ENCODE data around the gene KIF5C.

The KIF5C gene

GRCh38 chr2:148993351-148993750 is 118.3 kb downstream of the KIF5C start:
- Mint-ChIP-seq H3K4me3 (no peak overlapping the region), H3K27ac (no peak overlapping the region), H3K36me3 (ENCODE audit: low read depth) (no peaks in the 10 kb centered on the region), H3K4me1 (ENCODE audit: low read depth) (peaks cover 3% of the 10 kb centered on the region), H3K9me3 (no peaks in the 10 kb centered on the region), H3K27me3 (no peaks in the 10 kb centered on the region)

- no peak overlapping the region for H3K4me3 Mint-ChIP-seq
- no peaks in the 10 kb centered on the region for H3K27me3 Mint-ChIP-seq
- H3K9me3 Mint-ChIP-seq: no peaks in the 10 kb centered on the region
- no peak overlapping the region for H3K27ac Mint-ChIP-seq
- no peaks in the 10 kb centered on the region for H3K36me3 Mint-ChIP-seq (ENCODE audit: low read depth)
- peaks cover 3% of the 10 kb centered on the region for H3K4me1 Mint-ChIP-seq (ENCODE audit: low read depth)
These were observed 119.3 kb downstream of the KIF5C start for GRCh38 chr2:148994341-148994740.

GRCh38 chr2:148996805-148997204 is 121.8 kb downstream of the KIF5C start:
- no peaks in the 10 kb centered on the region for H3K9me3 Mint-ChIP-seq
- H3K27ac Mint-ChIP-seq: no peak overlapping the region
- H3K27me3 Mint-ChIP-seq: no peaks in the 10 kb centered on the region
- no peak overlapping the region for H3K4me3 Mint-ChIP-seq
- no peaks in the 10 kb centered on the region for H3K36me3 Mint-ChIP-seq (ENCODE audit: low read depth)
- peaks cover 15% of the 10 kb centered on the region for H3K4me1 Mint-ChIP-seq (ENCODE audit: low read depth)

- no peaks in the 10 kb centered on the region for H3K9me3 Mint-ChIP-seq
- peaks cover 5% of the 10 kb centered on the region for H3K36me3 Mint-ChIP-seq (ENCODE audit: low read depth)
- no peak overlapping the region for H3K27ac Mint-ChIP-seq
- no peaks in the 10 kb centered on the region for H3K27me3 Mint-ChIP-seq
- H3K4me3 Mint-ChIP-seq: no peak overlapping the region
- H3K4me1 Mint-ChIP-seq (ENCODE audit: low read depth): peaks cover 15% of the 10 kb centered on the region
These were observed 123.3 kb downstream of the KIF5C start for GRCh38 chr2:148998165-148998830.

- H3K4me3 Mint-ChIP-seq: no peak overlapping the region
- H3K4me1 Mint-ChIP-seq (ENCODE audit: low read depth): peaks cover 15% of the 10 kb centered on the region
- no peak overlapping the region for H3K27ac Mint-ChIP-seq
- peaks cover 5% of the 10 kb centered on the region for H3K36me3 Mint-ChIP-seq (ENCODE audit: low read depth)
- H3K27me3 Mint-ChIP-seq: no peaks in the 10 kb centered on the region
- no peaks in the 10 kb centered on the region for H3K9me3 Mint-ChIP-seq
These were observed 123.8 kb downstream of the KIF5C start for GRCh38 chr2:148998831-148999200.

- peaks cover 15% of the 10 kb centered on the region for H3K4me1 Mint-ChIP-seq (ENCODE audit: low read depth)
- H3K4me3 Mint-ChIP-seq: no peak overlapping the region
- no peaks in the 10 kb centered on the region for H3K27me3 Mint-ChIP-seq
- no peak overlapping the region for H3K27ac Mint-ChIP-seq
- H3K9me3 Mint-ChIP-seq: no peaks in the 10 kb centered on the region
- H3K36me3 Mint-ChIP-seq (ENCODE audit: low read depth): peaks cover 5% of the 10 kb centered on the region
These were observed 124.5 kb downstream of the KIF5C start for GRCh38 chr2:148999451-148999921.

- Mint-ChIP-seq H3K36me3 (ENCODE audit: low read depth) (peaks cover 5% of the 10 kb centered on the region), H3K4me1 (ENCODE audit: low read depth) (peaks cover 15% of the 10 kb centered on the region), H3K9me3 (no peaks in the 10 kb centered on the region), H3K27ac (no peak overlapping the region), H3K27me3 (no peaks in the 10 kb centered on the region), H3K4me3 (no peak overlapping the region)
These were observed 125.3 kb downstream of the KIF5C start for GRCh38 chr2:149000158-149000938.

GRCh38 chr2:149001496-149001895 is 126.5 kb downstream of the KIF5C start:
- Mint-ChIP-seq H3K27me3 (no peaks in the 10 kb centered on the region), H3K4me1 (ENCODE audit: low read depth) (peaks cover 15% of the 10 kb centered on the region), H3K27ac (no peak overlapping the region), H3K9me3 (no peaks in the 10 kb centered on the region), H3K4me3 (no peak overlapping the region), H3K36me3 (ENCODE audit: low read depth) (peaks cover 5% of the 10 kb centered on the region)

- Mint-ChIP-seq H3K27me3 (no peaks in the 10 kb centered on the region), H3K27ac (peak overlapping the region; percentile 17), H3K4me3 (no peak overlapping the region), H3K9me3 (no peaks in the 10 kb centered on the region), H3K36me3 (ENCODE audit: low read depth) (peaks cover 5% of the 10 kb centered on the region), H3K4me1 (ENCODE audit: low read depth) (peaks cover 15% of the 10 kb centered on the region)
These were observed 127.4 kb downstream of the KIF5C start for GRCh38 chr2:149002378-149002890.

GRCh38 chr2:149002891-149003740 is 128.1 kb downstream of the KIF5C start:
- H3K27ac Mint-ChIP-seq: no peak overlapping the region
- H3K4me3 Mint-ChIP-seq: no peak overlapping the region
- no peaks in the 10 kb centered on the region for H3K9me3 Mint-ChIP-seq
- no peaks in the 10 kb centered on the region for H3K27me3 Mint-ChIP-seq
- peaks cover 5% of the 10 kb centered on the region for H3K36me3 Mint-ChIP-seq (ENCODE audit: low read depth)
- peaks cover 15% of the 10 kb centered on the region for H3K4me1 Mint-ChIP-seq (ENCODE audit: low read depth)

- no peaks in the 10 kb centered on the region for H3K27me3 Mint-ChIP-seq
- no peak overlapping the region for H3K27ac Mint-ChIP-seq
- peaks cover 12% of the 10 kb centered on the region for H3K4me1 Mint-ChIP-seq (ENCODE audit: low read depth)
- H3K36me3 Mint-ChIP-seq (ENCODE audit: low read depth): peaks cover 5% of the 10 kb centered on the region
- no peaks in the 10 kb centered on the region for H3K9me3 Mint-ChIP-seq
- no peak overlapping the region for H3K4me3 Mint-ChIP-seq
These were observed 129.8 kb downstream of the KIF5C start for GRCh38 chr2:149004836-149005235.

GRCh38 chr2:149005471-149006077 is 130.5 kb downstream of the KIF5C start:
- Mint-ChIP-seq H3K4me1 (ENCODE audit: low read depth) (peaks cover 5% of the 10 kb centered on the region), H3K36me3 (ENCODE audit: low read depth) (peaks cover 5% of the 10 kb centered on the region), H3K27ac (no peak overlapping the region), H3K9me3 (no peaks in the 10 kb centered on the region), H3K27me3 (no peaks in the 10 kb centered on the region), H3K4me3 (no peak overlapping the region)

GRCh38 chr2:149006883-149007543 is 132.0 kb downstream of the KIF5C start:
- Mint-ChIP-seq H3K27me3 (no peaks in the 10 kb centered on the region), H3K36me3 (ENCODE audit: low read depth) (peaks cover 5% of the 10 kb centered on the region), H3K9me3 (no peaks in the 10 kb centered on the region), H3K4me3 (no peak overlapping the region), H3K4me1 (ENCODE audit: low read depth) (no peaks in the 10 kb centered on the region), H3K27ac (no peak overlapping the region)

GRCh38 chr2:149008381-149008780 is 133.4 kb downstream of the KIF5C start:
- H3K27me3 Mint-ChIP-seq: no peaks in the 10 kb centered on the region
- no peak overlapping the region for H3K4me3 Mint-ChIP-seq
- H3K27ac Mint-ChIP-seq: no peak overlapping the region
- no peaks in the 10 kb centered on the region for H3K4me1 Mint-ChIP-seq (ENCODE audit: low read depth)
- no peaks in the 10 kb centered on the region for H3K9me3 Mint-ChIP-seq
- H3K36me3 Mint-ChIP-seq (ENCODE audit: low read depth): no peaks in the 10 kb centered on the region

All from stimulated activated naive CD8-positive, alpha-beta T cell treated with anti-CD3 and anti-CD28 coated beads, Interleukin-15, Interleukin-2, amounts not matched to agents 100 ng/mL and 50 ng/mL, for 24 hours (primary cell).